ENCODE data around the gene UBAC1.

The UBAC1 gene

GRCh38 chr9:135902655-135903357 is 58.4 kb downstream of the UBAC1 start:
- TF ChIP-seq, protein P1, sequence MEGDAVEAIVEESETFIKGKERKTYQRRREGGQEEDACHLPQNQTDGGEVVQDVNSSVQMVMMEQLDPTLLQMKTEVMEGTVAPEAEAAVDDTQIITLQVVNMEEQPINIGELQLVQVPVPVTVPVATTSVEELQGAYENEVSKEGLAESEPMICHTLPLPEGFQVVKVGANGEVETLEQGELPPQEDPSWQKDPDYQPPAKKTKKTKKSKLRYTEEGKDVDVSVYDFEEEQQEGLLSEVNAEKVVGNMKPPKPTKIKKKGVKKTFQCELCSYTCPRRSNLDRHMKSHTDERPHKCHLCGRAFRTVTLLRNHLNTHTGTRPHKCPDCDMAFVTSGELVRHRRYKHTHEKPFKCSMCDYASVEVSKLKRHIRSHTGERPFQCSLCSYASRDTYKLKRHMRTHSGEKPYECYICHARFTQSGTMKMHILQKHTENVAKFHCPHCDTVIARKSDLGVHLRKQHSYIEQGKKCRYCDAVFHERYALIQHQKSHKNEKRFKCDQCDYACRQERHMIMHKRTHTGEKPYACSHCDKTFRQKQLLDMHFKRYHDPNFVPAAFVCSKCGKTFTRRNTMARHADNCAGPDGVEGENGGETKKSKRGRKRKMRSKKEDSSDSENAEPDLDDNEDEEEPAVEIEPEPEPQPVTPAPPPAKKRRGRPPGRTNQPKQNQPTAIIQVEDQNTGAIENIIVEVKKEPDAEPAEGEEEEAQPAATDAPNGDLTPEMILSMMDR (conservative IDR thresholded peaks at IDR 0.05; ENCODE audit: low read depth, low read length) = no peak
- no peak overlapping the region for H3K4me3 ChIP-seq (ENCODE audit: low read depth, low read length)
- no peak for DNase-seq (ENCODE audit: low read depth)

GRCh38 chr9:135901826-135902225 is 59.3 kb downstream of the UBAC1 start:
- no peak for DNase-seq (ENCODE audit: low read depth)
- TF ChIP-seq, protein P1 (conservative IDR thresholded peaks at IDR 0.05; ENCODE audit: low read depth, low read length) = no peak
- H3K4me3 ChIP-seq (ENCODE audit: low read depth, low read length) = no peak overlapping the region

DNA sequence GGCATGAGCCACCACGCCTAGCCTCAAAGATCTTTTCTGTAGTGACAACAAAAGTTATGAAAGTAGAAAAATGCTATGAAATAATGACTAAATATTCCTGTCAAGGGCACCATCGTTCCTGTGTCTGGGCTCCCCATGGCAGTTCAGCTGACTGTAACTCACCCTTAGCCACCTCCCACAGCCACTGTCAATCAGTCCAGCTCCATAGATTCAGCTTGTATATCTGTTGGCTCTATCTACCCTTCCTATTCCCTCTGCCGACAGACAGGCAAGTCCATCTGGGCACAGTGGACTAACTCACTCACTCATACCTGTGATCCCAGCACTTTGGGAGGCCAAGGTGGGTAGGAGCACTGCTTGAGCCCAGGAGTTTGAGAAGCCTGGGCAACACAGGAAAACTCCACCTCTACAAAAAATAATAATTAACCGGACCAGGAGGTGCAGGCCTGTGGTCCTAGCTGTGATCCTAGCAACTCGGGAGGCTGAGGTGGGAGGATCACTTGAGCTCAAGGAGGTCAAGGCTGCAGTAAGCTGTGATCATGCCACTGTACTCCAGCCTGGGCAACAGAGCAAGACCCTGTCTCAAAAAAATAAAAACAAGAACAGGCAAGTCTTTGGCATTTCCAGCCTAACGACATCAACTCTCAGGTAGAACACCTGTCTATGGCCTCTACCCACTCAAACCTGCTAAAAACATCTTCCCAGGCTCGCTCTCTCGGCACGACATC is 60.0 kb downstream of the UBAC1 start:
- TF ChIP-seq, protein P1 (conservative IDR thresholded peaks at IDR 0.05; ENCODE audit: low read depth, low read length) = no peak
- H3K4me3 ChIP-seq (ENCODE audit: low read depth, low read length) = no peak overlapping the region
- no peak for DNase-seq (ENCODE audit: low read depth)

DNA sequence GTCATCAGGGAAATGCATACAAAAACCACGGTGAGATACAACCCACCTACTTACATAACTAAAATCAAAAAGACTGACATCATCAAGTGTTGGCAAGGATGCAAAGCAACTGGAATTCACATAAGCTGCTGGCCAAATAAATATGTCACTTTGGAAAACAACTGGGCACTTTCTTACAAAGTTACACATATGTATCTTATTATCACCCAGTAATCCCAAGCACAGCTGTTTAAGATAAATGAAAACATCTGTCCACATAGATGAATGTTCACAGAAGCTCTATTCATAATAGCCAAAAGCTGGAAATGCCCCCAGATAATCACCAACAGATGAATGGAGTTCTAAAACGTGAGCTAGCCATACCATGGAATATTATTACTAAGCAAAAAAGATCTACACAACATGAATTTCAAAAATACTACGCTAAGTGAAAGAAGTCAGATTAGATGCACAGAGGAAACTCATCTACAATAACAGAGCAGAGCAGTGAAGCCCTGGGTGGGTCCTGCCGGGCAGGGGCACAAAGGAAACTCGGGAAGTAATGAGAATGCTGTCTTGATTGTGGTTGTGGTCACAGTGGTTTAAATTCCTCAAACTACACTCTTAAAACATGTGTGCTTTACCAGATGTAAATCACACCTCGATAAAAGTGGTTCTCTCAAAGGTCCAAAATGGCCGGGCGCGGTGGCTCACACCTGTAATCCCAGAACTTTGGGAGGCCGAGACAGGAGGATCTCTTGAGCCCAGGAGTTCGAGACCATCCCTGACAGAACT is 62.4 kb downstream of the UBAC1 start:
- no peak overlapping the region for H3K4me3 ChIP-seq (ENCODE audit: low read depth, low read length)
- TF ChIP-seq, protein P1 (conservative IDR thresholded peaks at IDR 0.05; ENCODE audit: low read depth, low read length) = no peak
- no peak for DNase-seq (ENCODE audit: low read depth)

- H3K4me3 ChIP-seq (ENCODE audit: low read depth, low read length) = no peak overlapping the region
- TF ChIP-seq, protein P1 (conservative IDR thresholded peaks at IDR 0.05; ENCODE audit: low read depth, low read length) = no peak
- no peak for DNase-seq (ENCODE audit: low read depth)
These were observed 64.5 kb downstream of the UBAC1 start for GRCh38 chr9:135896626-135897025.

- DNase-seq (ENCODE audit: low read depth) = no peak
- TF ChIP-seq, protein P1 (conservative IDR thresholded peaks at IDR 0.05; ENCODE audit: low read depth, low read length) = no peak
- no peak overlapping the region for H3K4me3 ChIP-seq (ENCODE audit: low read depth, low read length)
These were observed 65.0 kb downstream of the UBAC1 start for GRCh38 chr9:135896205-135896604.

Data from choroid plexus epithelial cell (primary cell).